ENCODE measurements around the gene CCDC117.

GRCh38 chr22:28792491-28793383 lies 20.2 kb downstream of the CCDC117 start:
- TF ChIP-seq CTCF (IDR thresholded peaks at IDR 0.05) (no peak), POLR2A (IDR thresholded peaks at IDR 0.05) (no peak)
